ENCODE results near the gene OAS2.

OAS2 gene

GRCh38 chr12:113055594-113056380 is 77.5 kb downstream of the OAS2 start:
- TF ChIP-seq CTCF (IDR thresholded peaks at IDR 0.05; ENCODE audit: unreplicated experiment in 3 of 3), result no peak
- H3K4me3 Mint-ChIP-seq, result peak overlapping the region; percentile 68 to 72 (median 71)
- no peaks in the 10 kb centered on the region for H3K36me3 Mint-ChIP-seq (ENCODE audit: low read depth)
- peaks cover 3% of the 10 kb centered on the region for H3K9me3 Mint-ChIP-seq
- no peaks in the 10 kb centered on the region for H3K4me1 Mint-ChIP-seq
- H3K27me3 Mint-ChIP-seq (ENCODE audit: low read depth), result peaks cover 46% of the 10 kb centered on the region
- no peak overlapping the region for H3K27ac Mint-ChIP-seq

- Mint-ChIP-seq H3K4me3 (peak overlapping the region; percentile 68 to 72 (median 71)), H3K27me3 (ENCODE audit: low read depth) (peaks cover 46% of the 10 kb centered on the region), H3K9me3 (peaks cover 3% of the 10 kb centered on the region), H3K36me3 (ENCODE audit: low read depth) (no peaks in the 10 kb centered on the region), H3K27ac (no peak overlapping the region), H3K4me1 (no peaks in the 10 kb centered on the region)
- no peak for TF ChIP-seq CTCF (IDR thresholded peaks at IDR 0.05; ENCODE audit: unreplicated experiment in 3 of 3)
Measured at GRCh38 chr12:113056381-113056630, 78.0 kb downstream of the OAS2 start.

GRCh38 chr12:113056631-113057488 is 78.5 kb downstream of the OAS2 start, which contains the start of gene DTX1:
Gene DTX1, plus strand, starts transcription at chr12:113056730. Its CDS starts 1,463 bp downstream, at chr12:113058193.
- Mint-ChIP-seq H3K9me3 (peaks cover 3% of the 10 kb centered on the region), H3K4me1 (no peaks in the 10 kb centered on the region), H3K4me3 (peak within 1 kb of the TSS; percentile 68 to 72 (median 71)), H3K36me3 (ENCODE audit: low read depth) (no peaks in the 10 kb centered on the region), H3K27ac (no peak within 1 kb of the TSS), H3K27me3 (ENCODE audit: low read depth) (peaks cover 46% of the 10 kb centered on the region)
- TF ChIP-seq CTCF (IDR thresholded peaks at IDR 0.05; ENCODE audit: unreplicated experiment in 3 of 3), result no peak

GRCh38 chr12:113057565-113058485 is 79.5 kb downstream of the OAS2 start:
- H3K4me1 Mint-ChIP-seq, result no peaks in the 10 kb centered on the region
- no peak for TF ChIP-seq CTCF (IDR thresholded peaks at IDR 0.05; ENCODE audit: unreplicated experiment in 3 of 3)
- H3K27ac Mint-ChIP-seq, result no peak overlapping the region
- no peaks in the 10 kb centered on the region for H3K36me3 Mint-ChIP-seq (ENCODE audit: low read depth)
- peaks cover 44% of the 10 kb centered on the region for H3K27me3 Mint-ChIP-seq (ENCODE audit: low read depth)
- peak overlapping the region; percentile 55 to 71 (median 55) for H3K4me3 Mint-ChIP-seq
- H3K9me3 Mint-ChIP-seq, result peaks cover 3% of the 10 kb centered on the region

GRCh38 chr12:113058553-113058952 is 80.2 kb downstream of the OAS2 start:
- Mint-ChIP-seq H3K27ac (no peak overlapping the region), H3K36me3 (ENCODE audit: low read depth) (no peaks in the 10 kb centered on the region), H3K4me3 (peak overlapping the region; percentile 36 to 71 (median 38)), H3K4me1 (no peaks in the 10 kb centered on the region), H3K9me3 (peaks cover 3% of the 10 kb centered on the region), H3K27me3 (ENCODE audit: low read depth) (peaks cover 37% of the 10 kb centered on the region)
- TF ChIP-seq CTCF (IDR thresholded peaks at IDR 0.05; ENCODE audit: unreplicated experiment in 3 of 3), result no peak
